IMR-90 (cell line): ENCODE results near the gene PPP3CA. TPM values are rescaled to one million over a fixed set of nuclear protein-coding genes. Genes with fewer than 3 reads are reported as not detected.

Experiments used
- ATAC-seq: fragments of 200-7000 bp; cut with Tn5 transposase; 2 replicates; pipeline ENCODE4 v1.9.1; 2020; ENCODE audit warnings: low read depth, mild to moderate bottlenecking, moderate library complexity
- BruUV-seq: library from RNA; stranded (reverse); fragments of 400-500 nt; replicated peaks from 2 replicates; lab custom pipeline; 2021; lab: Mats Ljungman, UMichigan
- CTCF ChIA-PET: fragments of 300-600 bp; formaldehyde crosslinking; extraction: SDS; loops from one replicate; lab custom pipeline; 2021; ENCODE audit warnings: antibody characterized with exemption; lab: Yijun Ruan, JAX
- POLR2A ChIA-PET: fragments of 300-600 bp; sonication (Branson Sonifier 250); formaldehyde crosslinking; loops from one replicate; lab custom pipeline; 2022; ENCODE audit warnings: antibody characterized with exemption; ENCODE audit not compliant: unreplicated experiment; lab: Charles Lee
- DNase-seq: peaks from one replicate; pipeline ENCODE4 v3.0.0; 2013
- H2AFZ ChIP-seq: replicated peaks from 2 replicates; pipeline ENCODE3; 2013; ENCODE audit warnings: low read length, mild to moderate bottlenecking; ENCODE audit not compliant: poor library complexity
- H2AK5ac ChIP-seq: 2 replicates; pipeline ENCODE4 v1.6.1; 2013; ENCODE audit warnings: low read depth, low read length, inconsistent platforms
- H2AK9ac ChIP-seq: replicated peaks from 2 replicates; pipeline ENCODE3; 2013; ENCODE audit warnings: mild to moderate bottlenecking, low read depth, low read length, moderate library complexity; ENCODE audit not compliant: poor library complexity
- H2BK120ac ChIP-seq: 2 replicates; pipeline ENCODE4 v1.6.1; 2013; ENCODE audit warnings: low read depth, low read length, inconsistent platforms
- H2BK15ac ChIP-seq: 3 replicates; pipeline ENCODE4 v1.6.1; 2013; ENCODE audit warnings: low read depth, low read length, inconsistent platforms
- H2BK20ac ChIP-seq: 2 replicates; pipeline ENCODE4 v1.6.1; 2013; ENCODE audit warnings: low read depth, mild to moderate bottlenecking, inconsistent platforms, low read length, moderate library complexity
- H2BK5ac ChIP-seq: 2 replicates; pipeline ENCODE4 v1.6.1; 2013; ENCODE audit warnings: mild to moderate bottlenecking, low read depth, low read length, inconsistent platforms; ENCODE audit not compliant: poor library complexity, severe bottlenecking
- H3K14ac ChIP-seq: replicated peaks from 2 replicates; pipeline ENCODE4 v1.6.1; 2013; ENCODE audit warnings: low read depth, low read length, inconsistent platforms
- H3K18ac ChIP-seq: 2 replicates; pipeline ENCODE4 v1.6.1; 2013; ENCODE audit warnings: low read depth, low read length, control low read depth
- H3K23ac ChIP-seq: 2 replicates; pipeline ENCODE4 v1.6.1; 2013; ENCODE audit warnings: low read depth, low read length, inconsistent platforms
- H3K27ac ChIP-seq: 2 replicates; pipeline ENCODE4 v1.5.1; 2013; ENCODE audit warnings: mild to moderate bottlenecking, control low read depth, low read length; ENCODE audit not compliant: insufficient read depth
- H3K27me3 ChIP-seq: 2 replicates; pipeline ENCODE4 v1.6.1; 2013; ENCODE audit warnings: low read length; ENCODE audit not compliant: control insufficient read depth, insufficient read depth
- H3K36me3 ChIP-seq: 2 replicates; pipeline ENCODE4 v1.6.1; 2013; ENCODE audit warnings: low read length, mixed read lengths; ENCODE audit not compliant: control insufficient read depth, insufficient read depth
- H3K4ac ChIP-seq: 2 replicates; pipeline ENCODE4 v1.6.1; 2013; ENCODE audit warnings: low read depth, low read length, inconsistent platforms
- H3K4me1 ChIP-seq: 2 replicates; pipeline ENCODE4 v1.6.1; 2013; ENCODE audit warnings: low read length, mixed read lengths; ENCODE audit not compliant: control insufficient read depth, insufficient read depth
- H3K4me2 ChIP-seq: 2 replicates; pipeline ENCODE4 v1.6.1; 2013; ENCODE audit warnings: low read depth, mild to moderate bottlenecking, control low read depth, low read length, moderate library complexity
- H3K4me3 ChIP-seq: 2 replicates; pipeline ENCODE4 v1.5.1; 2013; ENCODE audit warnings: low read depth, mild to moderate bottlenecking, control low read depth, low read length, moderate library complexity; ENCODE audit not compliant: insufficient read depth
- H3K56ac ChIP-seq: 2 replicates; pipeline ENCODE4 v1.6.1; 2013; ENCODE audit warnings: low read length, inconsistent platforms; ENCODE audit not compliant: insufficient read depth; ENCODE audit errors: extremely low read depth
- H3K79me1 ChIP-seq, 2 experiments: 2 replicates each; pipeline ENCODE4 v1.6.1; 2013; ENCODE audit warnings: low read length in 2 of 2, inconsistent platforms in 1 of 2, low read depth in 1 of 2
- H3K9ac ChIP-seq: 2 replicates; pipeline ENCODE4 v1.6.1; 2013; ENCODE audit warnings: low read depth, low read length, control low read depth
- H3K9me1 ChIP-seq: 2 replicates; pipeline ENCODE4 v1.6.1; 2013; ENCODE audit warnings: low read length, inconsistent platforms; ENCODE audit not compliant: insufficient read depth
- H3K9me3 ChIP-seq: 2 replicates; pipeline ENCODE4 v1.6.1; 2013; ENCODE audit warnings: low read length; ENCODE audit not compliant: control insufficient read depth, insufficient read depth
- H4K20me1 ChIP-seq: 2 replicates; pipeline ENCODE4 v1.6.1; 2013; ENCODE audit warnings: low read length, inconsistent platforms; ENCODE audit not compliant: insufficient read depth
- H4K5ac ChIP-seq: 2 replicates; pipeline ENCODE4 v1.6.1; 2013; ENCODE audit warnings: mild to moderate bottlenecking, low read depth, low read length, control low read depth
- H4K8ac ChIP-seq, 2 experiments: 2 replicates each; pipeline ENCODE4 v1.6.1; 2013; ENCODE audit warnings: low read depth in 2 of 2, low read length in 2 of 2, control low read depth in 1 of 2, inconsistent platforms in 1 of 2
- H4K91ac ChIP-seq: 2 replicates; pipeline ENCODE4 v1.6.1; 2013; ENCODE audit warnings: low read depth, low read length, inconsistent platforms; ENCODE audit not compliant: insufficient read depth
- CEBPB ChIP-seq: IDR thresholded peaks from 2 replicates; pipeline ENCODE4 v1.6.1; 2012; ENCODE audit warnings: low read depth, low read length, improper control_type of control experiment
- CHD1 ChIP-seq: IDR thresholded peaks from 2 replicates; pipeline ENCODE4 v1.6.1; 2012; ENCODE audit warnings: low read depth, low read length, improper control_type of control experiment
- CTCF ChIP-seq: conservative IDR thresholded peaks from 2 replicates; pipeline ENCODE4 v1.5.1; 2012; ENCODE audit warnings: mild to moderate bottlenecking, low read depth, low read length, improper control_type of control experiment
- FOS ChIP-seq: fragments of 150-350 bp; IDR thresholded peaks from 2 replicates; pipeline ENCODE4 v1.6.1; 2016; ENCODE audit warnings: low read depth, low read length
- MAZ ChIP-seq: IDR thresholded peaks from 2 replicates; pipeline ENCODE4 v1.6.1; 2012; ENCODE audit warnings: low read depth, mild to moderate bottlenecking, low read length, improper control_type of control experiment, moderate library complexity, borderline replicate concordance
- POLR2A ChIP-seq: IDR thresholded peaks from 2 replicates; pipeline ENCODE4 v1.6.1; 2012; ENCODE audit warnings: mild to moderate bottlenecking, low read depth, low read length
- SMC3 ChIP-seq: fragments of 150-350 bp; IDR thresholded peaks from 2 replicates; pipeline ENCODE4 v1.6.1; 2016; ENCODE audit warnings: low read depth, mild to moderate bottlenecking, antibody characterized with exemption, low read length, moderate library complexity
- WGBS, 2 experiments: methylation state at CpG; one replicate each; pipeline versions ENCODE4 v1.1.5 to v1.1.7; 2013; ENCODE audit warnings: missing lambda C conversion rate in 2 of 2; ENCODE audit not compliant: insufficient read length in 1 of 2; ENCODE audit errors: extremely low coverage in 2 of 2; 5-methylcytosine and 5-hydroxymethylcytosine counted together
- dilution Hi-C: fragments of 300-500 bp; cut with HindIII; formaldehyde crosslinking; loops from one replicate; pipeline ENCODE4 v1.14.3; 2018; ENCODE audit warnings: low sequenced_read_pairs; ENCODE audit not compliant: unreplicated experiment
- in situ Hi-C: fragments of 300-500 bp; cut with MboI; formaldehyde crosslinking; loops from 3 replicates; pipeline ENCODE4 v1.14.3; 2019; ENCODE audit warnings: low sequenced_read_pairs, inconsistent platforms, mixed read lengths
- intact Hi-C: fragments of 100-400 bp; cut with micrococcal nuclease; formaldehyde crosslinking; loops from 2 replicates; pipeline ENCODE4 v1.10.0; 2022
- polyA plus RNA-seq, 3 experiments: library from polyadenylated mRNA; depleted of rRNA; stranded (reverse); fragments of >200 nt; gene quantifications; 2 replicates each; pipeline ENCODE4 v1.2.3, GENCODE V29; 2012; ENCODE audit warnings: low replicate concordance in 1 of 3
- total RNA-seq: library from RNA; depleted of rRNA; stranded (reverse); fragments of >200 nt; gene quantifications from 2 replicates; pipeline ENCODE4 v1.2.3, GENCODE V29; 2012

The PPP3CA gene
- total and polyA plus RNA-seq, 2 of the 4 experiments (the other 2 are of a cell fraction): 14.5 to 48.6 TPM

GRCh38 chr4:101326576-101326975, 20.8 kb downstream of the PPP3CA start:
- dilution Hi-C loops: no loop called here
- Histone ChIP-seq H2AK9ac (no peak overlapping the region), H2BK5ac (no peak overlapping the region)

More at GRCh38 chr4:101326576-101326975, 20.8 kb downstream of the PPP3CA start:
- no peak overlapping the region for H2BK15ac ChIP-seq
- H3K56ac ChIP-seq: no peak overlapping the region
- no peak overlapping the region for H3K18ac ChIP-seq
- no peak overlapping the region for H3K4me2 ChIP-seq
- no CpG with 5 or more reads among the region's 1 CpG for WGBS, 2 experiments
- H3K36me3 ChIP-seq: no peaks in the 10 kb centered on the region
- no peak overlapping the region for H4K5ac ChIP-seq
- H3K4me1 ChIP-seq: no peaks in the 10 kb centered on the region; the same call in 1 of the 2 replicates
- no peak overlapping the region for H3K27ac ChIP-seq
- in situ Hi-C loops (no loop called here), intact Hi-C loops (no loop called here)
- no TSS peak for BruUV-seq
- H3K14ac ChIP-seq: no peak overlapping the region
- no peaks in the 10 kb centered on the region for H3K9me1 ChIP-seq
- H3K9ac ChIP-seq: no peak overlapping the region
- peaks cover 20% of the 10 kb centered on the region; the same call in 1 of the 2 replicates for H4K20me1 ChIP-seq
- ATAC-seq: no peak
- no peaks in the 10 kb centered on the region for H3K27me3 ChIP-seq
- H3K4me3 ChIP-seq: no peak overlapping the region
- no peaks in the 10 kb centered on the region for H3K9me3 ChIP-seq
- H4K91ac ChIP-seq: no peak overlapping the region
- no peak overlapping the region for H2AK5ac ChIP-seq
- no peak overlapping the region for H2BK120ac ChIP-seq
- DNase-seq: peak; percentile 17
- H3K4ac ChIP-seq: no peak overlapping the region
- ChIA-PET POLR2A (no interaction called here), CTCF (no interaction called here)
- TF ChIP-seq POLR2A (no peak), CHD1 (no peak), SMC3 (no peak), FOS (no peak), MAZ (no peak), CEBPB (no peak), CTCF (no peak)
- H3K23ac ChIP-seq: no peak overlapping the region
- H2AFZ ChIP-seq: no peak overlapping the region
- no peak overlapping the region for H2BK20ac ChIP-seq
- no peak overlapping the region for H4K8ac ChIP-seq
- peaks cover 26 to 49% of the 10 kb centered on the region in 2 experiments for H3K79me1 ChIP-seq
